Measurements from ENCODE around the gene WIPF1.

Gene WIPF1

DNA sequence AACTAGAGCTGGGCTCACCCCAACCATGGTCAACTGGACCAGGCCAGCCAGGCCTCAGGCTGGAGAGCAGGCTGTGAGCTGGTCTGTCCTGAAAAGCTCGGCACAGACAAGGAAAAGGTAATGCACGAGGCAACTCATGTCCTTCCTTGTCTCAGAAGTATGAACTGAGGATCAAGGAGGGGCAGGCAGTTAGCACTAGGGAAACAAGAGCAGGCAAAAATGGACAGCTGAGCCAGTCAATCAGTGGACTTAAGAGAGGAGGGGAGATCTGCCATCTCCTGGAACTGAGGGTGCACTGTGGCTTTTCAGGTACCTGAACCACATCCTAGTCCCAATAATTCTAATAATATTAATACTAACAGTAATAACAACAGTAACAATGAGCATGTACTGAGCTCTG, 20.6 kb upstream of the WIPF1 start:
- no peak for DNase-seq

DNA sequence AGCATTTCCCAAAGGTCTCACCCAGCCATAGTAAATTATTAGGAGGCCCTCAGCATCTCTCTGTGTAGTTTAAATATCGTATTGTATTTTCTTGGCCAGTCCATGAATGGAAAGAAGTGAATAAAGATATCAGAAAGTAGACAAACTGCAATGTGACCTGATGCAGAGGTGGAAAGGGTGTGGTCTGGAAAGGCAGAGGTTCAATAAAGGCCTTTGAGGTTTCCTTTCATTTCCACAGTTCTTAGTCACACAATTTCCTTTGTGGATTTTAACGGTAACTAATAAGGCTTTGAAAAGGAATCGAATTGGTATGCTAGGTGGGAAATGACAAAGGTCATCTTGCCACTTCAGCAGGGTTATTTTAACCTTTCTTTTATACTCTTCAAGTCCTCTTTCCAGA, 20.1 kb upstream of the WIPF1 start:
- no peak for DNase-seq

DNA sequence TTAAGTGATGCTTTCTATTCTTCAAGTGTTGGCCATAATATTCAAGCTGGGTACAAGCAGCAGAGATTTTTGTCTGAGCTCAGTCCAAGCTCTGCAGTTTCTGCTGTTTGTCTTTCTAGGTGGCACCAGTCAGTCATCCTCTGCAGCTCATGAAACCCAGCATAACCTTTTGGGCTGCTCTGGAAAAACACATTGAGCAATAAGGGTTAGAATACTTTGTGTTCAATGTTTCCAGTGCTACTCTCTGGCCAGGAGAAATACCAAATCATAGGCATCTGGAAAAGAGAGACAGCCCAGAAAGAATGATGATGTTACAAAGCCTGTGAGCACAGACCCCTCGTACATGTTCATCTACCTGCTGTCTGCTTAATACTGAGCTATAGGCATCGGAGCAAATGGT, 19.5 kb upstream of the WIPF1 start:
- DNase-seq: no peak

DNA sequence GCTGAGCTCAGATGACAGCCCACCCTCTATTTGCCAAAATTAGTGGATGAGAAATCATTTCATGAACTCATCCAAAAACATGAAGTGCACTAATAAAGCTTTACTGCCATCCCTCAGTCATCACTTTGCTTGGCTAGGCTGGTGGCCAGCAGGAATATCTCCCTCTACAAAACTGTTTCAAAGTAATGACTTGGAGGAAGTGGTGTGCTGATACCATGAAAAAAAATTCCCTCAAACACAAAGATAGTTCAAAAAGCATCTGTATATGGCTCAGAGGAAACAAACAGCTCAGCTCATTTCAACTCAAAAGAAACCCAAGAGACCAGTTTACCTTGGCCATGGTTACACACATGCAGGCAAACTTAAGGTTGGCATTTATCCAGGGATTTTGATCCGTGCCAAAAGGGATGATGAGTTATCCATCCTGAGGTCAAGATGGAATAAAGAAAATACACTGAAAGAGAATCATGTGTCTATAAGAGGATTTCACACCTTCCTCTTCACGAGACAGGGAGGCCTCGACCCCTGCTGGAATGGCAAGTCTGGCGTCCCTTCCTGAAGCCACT, 18.4 kb upstream of the WIPF1 start:
- no peak for DNase-seq

DNA sequence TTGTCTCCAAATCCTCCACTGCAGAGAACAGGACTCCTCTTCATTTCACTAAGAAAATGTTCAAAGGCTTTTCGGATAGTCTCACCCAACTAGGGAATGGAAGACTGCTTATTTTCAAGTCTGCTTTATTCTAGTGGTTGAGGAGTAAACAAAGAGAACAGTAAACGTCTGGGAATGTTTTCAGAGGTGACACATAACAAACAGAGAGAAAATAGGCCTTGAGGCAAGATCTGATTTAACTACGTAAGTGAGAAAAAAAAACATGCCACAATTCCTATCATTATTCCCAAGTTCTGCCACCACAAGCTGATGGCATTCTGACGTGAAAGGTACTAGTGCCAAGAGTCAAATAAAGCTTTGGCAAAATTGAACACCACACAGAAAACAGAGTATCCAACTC, 16.7 kb upstream of the WIPF1 start:
- no peak for DNase-seq

DNA sequence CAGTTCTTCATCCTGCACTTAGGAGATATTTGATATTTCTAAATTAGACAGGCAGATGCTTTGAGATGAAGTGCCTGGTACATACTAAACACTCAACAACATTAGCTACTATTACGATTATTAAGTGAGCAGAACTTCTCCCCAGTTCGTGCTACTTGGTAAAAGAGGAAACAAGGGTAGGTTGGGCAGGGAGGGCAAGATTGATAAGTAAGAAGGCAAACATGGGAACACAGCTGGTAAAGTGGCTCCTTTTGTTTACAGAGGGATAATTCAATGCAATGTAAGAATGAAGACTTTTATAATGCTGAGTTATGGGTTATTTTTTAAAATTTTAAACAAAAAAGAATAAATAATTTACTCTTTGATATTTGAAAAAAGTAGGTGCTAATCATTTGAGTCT, 15.9 kb upstream of the WIPF1 start:
- no peak for DNase-seq

DNA sequence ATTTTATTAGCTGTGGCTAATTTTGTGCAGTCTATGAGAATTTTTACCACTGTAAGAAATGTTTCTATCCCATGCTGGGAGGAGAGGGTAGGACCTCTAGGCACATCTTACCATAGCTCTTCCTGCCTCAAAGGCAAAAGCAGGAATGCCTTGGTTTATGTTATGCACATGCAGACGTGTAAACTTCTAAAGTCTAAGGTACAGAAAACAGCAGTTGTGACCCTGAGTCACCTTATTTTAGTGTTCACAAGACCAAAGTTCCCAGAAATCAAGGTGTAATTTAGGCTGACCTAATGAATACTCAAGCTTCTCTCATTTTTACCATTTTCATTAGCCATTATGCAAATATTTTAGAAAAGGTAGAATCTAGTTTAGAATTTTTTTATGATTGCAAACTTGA, 15.4 kb upstream of the WIPF1 start:
- DNase-seq: no peak

DNA sequence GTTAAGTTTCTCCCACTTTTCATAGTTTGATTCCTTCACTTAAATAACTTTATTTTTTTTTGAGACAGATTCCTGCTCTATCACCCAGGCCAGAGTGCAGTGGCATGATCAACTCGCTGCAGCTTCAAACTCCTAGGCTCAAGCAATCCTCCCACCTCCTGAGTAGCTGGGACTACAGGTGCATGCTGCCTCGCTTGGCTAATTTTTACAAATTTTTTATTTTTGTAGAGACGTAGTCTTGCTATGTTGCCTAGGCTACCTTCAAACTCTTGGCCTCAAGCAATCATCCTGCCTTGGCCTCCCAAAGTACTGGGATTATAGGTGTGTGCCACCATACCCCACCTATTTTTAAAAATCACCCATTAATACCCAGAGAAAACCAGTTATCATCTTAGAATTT, 14.2 kb upstream of the WIPF1 start:
- DNase-seq: no peak

DNA sequence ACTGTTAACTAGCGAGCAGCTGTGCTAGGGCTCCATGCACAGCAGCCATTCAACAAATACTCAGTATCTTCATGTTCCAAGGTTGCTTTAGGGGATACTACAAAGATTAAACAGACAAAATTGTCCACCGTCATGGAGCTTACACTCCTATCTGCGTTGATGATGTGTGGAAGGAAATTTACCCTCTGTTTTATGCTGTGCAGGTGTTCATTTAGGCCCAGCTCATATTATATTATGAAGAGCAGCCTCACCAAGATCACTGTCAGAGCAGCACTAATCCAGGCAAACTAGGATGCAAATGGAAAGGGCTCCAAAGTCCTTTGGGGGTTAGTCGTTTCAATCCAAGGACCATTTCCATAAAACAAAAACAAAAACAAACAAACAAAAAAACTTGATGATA, 13.4 kb upstream of the WIPF1 start:
- DNase-seq: no peak

DNA sequence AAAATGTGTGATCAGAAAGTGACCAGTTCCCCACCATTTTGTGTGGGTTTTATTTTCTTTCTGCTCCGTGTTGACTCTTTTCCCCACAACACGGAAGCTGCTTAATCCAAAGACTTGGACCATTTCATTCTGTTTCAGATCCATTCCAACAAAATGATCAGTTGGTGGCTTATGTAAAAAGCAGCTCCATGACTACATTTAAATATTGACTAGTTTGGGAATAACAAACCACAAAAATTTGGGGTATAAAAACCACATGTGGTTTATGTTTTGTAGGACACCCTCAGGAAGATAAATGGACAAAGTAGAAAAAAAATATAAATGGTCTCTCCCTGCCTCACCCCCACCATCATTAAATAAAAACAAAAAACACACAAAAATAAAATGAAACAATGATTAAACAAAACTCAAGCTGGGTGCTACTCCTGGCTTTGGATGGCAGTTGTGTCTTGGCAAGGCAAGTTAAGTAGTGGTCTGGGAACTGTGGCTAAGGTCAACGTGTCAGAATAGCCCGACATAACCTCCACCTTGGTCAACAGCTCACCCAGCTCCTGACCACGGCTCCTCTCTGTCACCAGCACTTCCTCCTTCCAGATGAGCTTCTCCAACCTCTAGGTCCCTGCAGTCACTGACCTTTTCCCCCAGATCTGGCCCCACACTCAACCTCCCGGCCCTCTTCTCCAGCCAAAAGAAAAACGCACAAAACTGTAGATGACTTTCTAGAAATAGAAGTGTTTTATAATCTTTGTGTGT, 12.8 kb upstream of the WIPF1 start:
- DNase-seq: no peak

DNA sequence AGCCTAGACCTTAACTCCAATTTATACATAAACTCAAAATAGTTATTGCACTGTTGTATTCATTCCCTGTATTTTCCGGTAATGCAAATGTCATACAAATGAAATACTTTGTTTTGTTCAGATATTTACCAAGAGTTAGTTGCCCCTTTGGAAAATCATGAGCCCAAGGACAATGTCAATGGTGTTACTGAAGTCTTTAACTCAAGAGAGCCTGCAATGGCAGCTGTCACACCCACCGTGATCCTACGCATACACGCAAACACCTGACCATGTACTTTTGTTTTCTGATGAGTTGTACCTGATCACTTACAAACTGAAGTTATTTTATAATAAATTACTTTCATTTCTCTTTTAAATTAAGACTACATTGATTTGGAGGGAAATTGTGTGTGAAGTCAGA, 11.7 kb upstream of the WIPF1 start:
- no peak for DNase-seq

DNA sequence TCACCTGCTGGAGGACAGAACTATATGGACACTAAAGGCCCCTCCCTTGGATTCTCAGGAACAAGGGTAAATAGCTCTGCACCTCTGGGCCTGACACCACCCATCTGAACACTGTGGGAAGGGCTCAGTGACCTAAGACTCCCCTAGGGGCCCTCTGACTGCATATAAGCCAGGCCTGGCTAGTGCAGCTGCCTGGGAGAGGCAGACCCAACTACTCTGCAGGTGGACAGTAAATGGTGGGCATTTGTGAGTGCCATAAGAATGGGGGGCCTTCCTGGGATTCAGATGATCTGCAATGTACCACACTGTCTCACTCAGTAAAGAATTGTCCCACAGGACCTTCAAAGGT, 11.2 kb upstream of the WIPF1 start:
- no peak for DNase-seq

DNA sequence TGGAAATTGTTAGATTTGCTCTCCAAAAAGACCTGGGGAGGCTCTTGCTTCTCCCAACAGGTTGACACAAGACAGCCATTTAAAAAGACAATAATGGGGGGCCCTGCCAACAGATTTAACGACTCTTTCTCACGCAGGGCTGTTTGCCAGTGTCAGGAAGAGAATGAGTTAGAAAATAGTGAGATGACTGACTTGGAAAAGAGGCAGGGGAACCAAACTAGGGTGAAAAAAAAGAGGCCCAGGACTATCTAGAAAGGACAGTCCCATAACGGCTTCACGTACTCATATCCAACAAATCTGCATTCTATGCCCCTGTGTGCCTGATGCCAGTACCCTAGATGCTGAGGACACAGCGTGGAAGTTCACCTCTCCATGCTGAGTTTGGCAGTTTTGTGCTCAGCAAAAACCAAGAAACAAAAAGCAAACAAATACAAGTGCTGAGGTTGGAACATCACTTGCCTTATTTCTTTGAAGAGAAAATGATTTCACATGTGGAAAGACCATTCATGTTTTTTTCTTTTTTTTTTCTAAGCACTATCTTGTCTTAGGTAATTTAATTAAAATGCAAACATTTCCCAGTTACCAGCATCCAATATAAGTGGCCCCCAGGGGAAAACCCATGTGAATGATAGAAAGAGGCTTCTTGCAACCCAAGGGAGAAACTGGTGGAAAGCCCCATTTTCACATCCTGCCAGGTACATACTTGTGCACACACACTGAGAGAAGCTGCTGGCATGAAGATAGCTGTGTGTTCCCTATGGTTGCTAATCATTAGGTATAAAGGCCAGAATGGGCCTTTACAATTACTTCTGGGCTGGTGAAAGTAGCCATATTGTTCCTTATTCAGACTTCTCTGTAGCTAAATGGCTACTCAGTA, 10.6 kb upstream of the WIPF1 start:
- DNase-seq: no peak

DNA sequence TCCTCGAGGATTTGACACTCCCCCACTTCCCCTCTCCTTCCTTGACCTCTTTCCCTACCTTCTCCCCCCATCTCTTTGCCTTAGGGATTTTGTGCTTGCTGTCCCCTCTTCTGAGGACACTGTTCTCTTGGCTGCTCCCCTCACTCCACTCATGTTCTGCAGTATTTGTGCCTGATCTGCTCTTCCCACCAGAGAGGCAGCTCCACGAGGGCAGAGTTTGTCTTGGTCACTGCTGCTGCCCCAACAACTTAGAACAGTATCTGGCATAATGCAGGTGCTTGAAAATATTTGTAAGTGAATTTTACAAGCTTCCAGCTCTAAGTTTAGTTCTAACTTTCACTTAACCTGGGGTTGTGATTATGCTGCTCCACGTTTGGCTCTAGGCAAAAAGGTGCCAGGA, 10.0 kb upstream of the WIPF1 start:
- no peak for DNase-seq

DNA sequence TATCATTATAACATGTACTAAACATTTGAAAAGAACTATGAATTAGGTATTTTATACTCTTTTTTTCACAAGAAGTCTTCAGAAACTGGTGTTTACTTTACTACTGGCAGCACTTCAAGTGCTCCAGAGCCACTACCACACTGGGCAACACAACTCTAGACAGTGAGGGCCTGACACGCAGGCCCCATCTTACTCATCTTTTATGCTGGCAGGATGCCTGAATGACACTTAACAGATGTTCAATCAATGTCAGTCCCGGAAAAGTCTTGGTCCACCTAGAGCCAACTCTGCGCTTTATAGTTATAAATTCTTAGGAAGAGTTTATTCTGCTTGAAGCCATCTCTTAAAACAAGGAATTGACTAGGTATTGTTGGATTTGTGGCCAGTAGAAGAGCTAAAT, 8.7 kb upstream of the WIPF1 start:
- DNase-seq: no peak

DNA sequence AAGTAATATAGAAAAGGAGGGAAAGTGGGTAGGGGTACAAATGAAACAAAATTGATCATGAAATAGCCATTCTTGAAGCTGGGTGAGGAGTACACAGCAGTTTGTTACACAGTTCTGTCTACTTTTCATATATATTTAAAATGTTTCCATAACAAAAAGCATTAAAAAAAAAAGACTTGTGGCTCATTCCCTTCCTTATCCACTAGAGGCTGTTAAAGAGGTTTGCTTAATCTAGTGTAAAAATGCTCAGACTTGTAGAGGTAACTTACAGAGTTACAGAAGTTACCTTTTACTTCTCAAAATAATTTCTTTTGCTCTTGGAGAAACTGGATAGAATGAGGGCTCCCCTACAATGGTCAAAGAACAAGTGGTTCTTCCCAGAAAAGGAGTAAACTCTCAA, 8.1 kb upstream of the WIPF1 start:
- DNase-seq: no peak

DNA sequence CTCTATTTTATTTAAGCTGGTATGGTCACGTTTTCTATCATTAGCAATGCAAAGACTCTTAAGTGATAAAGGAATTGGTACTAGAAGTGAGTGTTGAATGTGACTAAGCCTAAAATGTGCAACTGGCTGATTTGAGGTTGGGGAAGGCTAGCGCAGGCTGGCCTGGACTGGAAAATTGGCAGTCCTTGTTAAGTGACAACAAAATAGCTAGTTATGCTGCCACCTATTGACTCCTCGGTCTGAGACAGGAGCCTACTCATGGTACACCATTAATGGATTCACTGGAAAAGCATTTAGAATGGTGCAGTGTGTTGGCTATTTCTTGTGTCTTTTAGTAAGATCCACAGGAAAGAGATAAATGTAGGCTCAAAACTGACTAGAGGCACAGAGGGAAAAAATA, 5.7 kb upstream of the WIPF1 start:
- no peak for DNase-seq

DNA sequence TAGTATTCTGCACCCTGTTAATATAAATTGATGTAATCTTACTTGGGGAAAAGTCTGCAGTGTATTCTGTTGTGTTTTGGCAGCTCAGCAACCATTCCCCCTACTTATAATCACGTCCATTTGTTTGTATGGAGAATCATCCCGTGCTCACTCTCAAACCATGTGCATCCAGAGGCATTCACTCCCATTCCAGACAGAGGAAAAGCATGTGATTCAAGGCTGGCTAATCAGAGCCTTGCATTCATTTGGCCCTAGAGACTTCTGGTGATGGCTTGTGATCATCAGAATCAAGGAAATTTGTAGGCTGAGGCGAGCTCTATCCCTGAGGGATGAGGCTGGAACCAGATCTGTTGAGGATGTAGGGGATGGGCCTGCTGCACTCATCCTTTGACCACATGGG, 5.1 kb upstream of the WIPF1 start:
- DNase-seq: no peak

DNA sequence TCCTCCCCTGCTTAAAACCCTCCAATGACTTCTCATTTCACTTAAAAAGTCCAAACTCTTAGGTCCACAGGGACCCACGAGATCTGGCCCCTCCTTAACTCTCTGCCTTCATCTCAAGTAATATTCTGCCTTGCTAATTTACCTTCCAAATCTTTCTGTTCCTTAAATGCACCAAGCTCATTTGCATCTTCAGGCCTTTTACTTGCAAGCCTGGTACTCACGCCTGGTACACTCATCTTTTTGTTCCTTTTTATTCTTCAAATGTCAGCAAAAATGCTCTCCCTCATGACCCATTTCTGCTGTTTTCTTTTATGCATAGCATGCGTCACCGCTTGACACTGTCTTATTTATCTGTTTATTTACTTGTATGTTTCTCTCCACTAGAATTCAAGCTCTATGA, 2.7 kb upstream of the WIPF1 start:
- DNase-seq: no peak

DNA sequence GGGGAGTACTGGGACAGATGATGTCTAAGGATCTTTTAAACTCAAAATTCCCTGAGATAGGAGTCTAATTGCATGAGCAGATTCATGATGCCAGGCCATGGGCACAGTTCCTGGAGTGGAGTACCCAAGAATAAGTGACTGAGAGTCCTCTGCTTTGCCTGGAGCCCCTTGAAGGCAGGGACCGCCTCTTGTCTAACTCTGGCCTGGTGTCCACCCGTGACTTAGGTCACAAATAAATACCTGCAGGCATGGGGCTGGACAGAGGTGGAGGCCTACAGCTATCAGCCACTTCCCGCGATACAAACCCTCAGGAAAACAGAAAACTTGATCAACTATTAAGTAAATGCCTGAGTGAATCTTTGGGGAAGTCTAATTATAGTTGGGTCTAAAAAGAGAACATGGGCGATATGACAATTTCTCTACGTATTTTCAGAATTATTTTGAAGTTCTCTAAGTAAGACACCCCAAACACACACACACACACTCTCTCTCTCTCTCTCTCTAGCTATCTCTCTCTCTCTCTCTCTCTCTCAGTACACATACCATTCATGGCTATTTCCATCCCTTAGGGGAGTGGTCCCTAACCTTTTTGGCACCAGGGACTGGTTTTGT, 1.8 kb upstream of the WIPF1 start:
- no peak for DNase-seq

DNA sequence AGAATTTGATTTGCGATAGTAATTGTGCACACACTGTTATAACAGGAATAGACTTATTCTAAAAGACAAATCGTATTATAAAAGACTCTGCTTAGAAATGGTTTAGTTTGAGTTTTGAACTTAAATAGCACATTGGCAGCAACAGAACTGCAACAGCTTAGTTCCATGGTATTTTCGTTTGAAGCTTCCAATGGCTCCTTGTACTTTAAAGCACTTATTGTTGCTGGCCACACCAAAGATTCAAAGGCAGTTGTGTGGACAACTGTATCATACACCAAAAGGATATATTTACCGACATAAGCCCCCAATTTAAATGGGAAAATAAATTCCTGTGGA, 627 bp downstream of the WIPF1 start:
- no peak for DNase-seq

DNA sequence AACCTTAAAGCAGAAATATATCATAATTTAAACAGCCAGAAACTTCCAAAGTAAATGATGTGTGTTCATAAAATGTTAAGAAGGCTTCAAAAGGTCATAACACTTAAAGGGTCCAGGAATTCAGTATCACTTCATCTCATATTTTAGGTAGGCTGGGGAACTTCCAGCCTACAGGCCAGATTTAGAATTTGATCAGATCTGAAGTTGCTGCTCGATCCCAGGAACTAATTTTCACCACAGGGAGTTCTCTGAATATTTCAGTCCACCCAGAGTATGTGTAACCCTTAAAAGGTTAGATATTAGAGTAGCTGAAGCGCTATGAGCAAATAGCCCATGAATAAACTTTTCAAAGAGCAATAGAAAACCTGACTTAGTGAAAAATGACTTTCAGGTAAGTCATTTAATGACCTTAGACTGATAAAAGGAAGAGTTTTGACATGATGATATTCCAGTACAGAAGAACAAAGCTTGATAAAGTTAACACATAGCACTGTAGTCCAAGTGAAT, 1.7 kb downstream of the WIPF1 start:
- no peak for DNase-seq

DNA sequence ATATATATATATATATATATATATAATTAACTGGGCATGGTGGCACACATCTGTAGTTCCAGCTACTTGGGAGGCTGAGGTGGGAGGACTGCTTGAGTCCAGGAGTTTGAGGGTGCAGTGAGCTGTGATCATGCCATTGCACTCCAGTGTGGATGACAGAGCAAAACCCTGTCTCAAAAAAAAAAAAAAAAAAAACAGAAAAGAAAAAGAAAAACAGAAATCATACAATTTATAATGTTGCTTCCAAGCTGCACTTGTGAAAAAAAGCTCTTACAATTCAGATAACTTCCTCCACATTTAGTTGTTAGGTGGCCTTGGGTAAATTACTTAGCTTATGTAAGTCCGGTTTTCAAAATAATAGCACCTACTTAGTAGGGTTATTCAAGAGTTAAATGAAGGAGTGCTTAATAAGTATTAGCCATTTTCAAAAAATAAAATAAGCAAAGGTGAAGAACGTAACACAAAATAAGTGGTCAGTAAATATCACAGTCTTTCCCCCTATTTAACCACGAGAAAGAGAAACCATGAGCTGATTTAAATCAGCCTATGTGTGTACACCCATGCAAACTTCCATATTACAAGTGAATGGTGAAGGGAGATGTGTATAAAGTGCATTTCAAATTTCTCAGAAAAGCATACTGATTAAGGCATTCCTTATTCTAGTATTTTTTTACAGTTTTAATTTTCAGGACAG, 2.3 kb downstream of the WIPF1 start:
- no peak for DNase-seq

All from NCI-H1436 treated with DMSO at 0.1 percent for 48 hours (cell line).